Right hindlimb (tissue), 1 donor: ENCODE measurements around the gene GOLGA6L4.
"Not testable (repeated sequence)": the region's sequence is repeated elsewhere in the genome, so short reads cannot be mapped to it uniquely, and the experiment has no call there.

Experiments used
- DNase-seq: peaks from one replicate; pipeline ENCODE4 v3.0.0-alpha.2; 2018

The GOLGA6L4 gene, protein sequence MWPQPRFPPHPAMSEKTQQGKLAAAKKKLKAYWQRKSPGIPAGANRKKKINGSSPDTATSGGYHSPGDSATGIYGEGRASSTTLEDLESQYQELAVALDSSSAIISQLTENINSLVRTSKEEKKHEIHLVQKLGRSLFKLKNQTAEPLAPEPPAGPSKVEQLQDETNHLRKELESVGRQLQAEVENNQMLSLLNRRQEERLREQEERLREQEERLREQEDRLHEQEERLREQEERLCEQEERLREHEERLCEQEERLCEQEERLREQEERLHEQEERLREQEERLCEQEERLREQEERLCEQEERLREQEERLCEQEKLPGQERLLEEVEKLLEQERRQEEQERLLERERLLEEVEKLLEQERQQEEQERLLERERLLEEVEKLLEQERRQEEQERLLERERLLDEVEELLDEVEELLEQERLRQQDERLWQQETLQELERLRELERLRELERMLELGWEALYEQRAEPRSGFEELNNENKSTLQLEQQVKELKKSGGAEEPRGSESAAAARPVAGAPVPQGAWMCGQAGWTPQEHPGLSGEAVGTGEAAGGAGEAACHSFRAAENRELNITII

DNA sequence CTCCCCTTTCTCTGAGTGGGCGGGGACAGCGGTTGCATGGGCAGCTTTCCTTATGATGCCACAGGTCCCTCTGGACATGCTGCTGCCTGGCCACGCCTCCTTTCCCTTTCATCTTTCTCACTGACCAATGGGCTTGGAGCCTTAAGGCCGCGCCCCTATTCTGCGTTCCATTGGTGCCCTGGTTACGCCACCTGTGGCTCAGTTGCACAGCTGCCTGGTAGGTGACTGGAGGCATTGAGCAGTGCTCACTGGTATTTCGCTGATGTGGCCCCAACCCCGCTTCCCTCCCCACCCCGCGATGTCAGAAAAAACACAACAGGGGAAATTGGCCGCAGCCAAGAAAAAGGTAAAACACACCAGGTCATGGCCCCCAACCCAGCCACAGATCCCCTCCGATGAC, at the start of gene GOLGA6L4:
GOLGA6L4 (plus strand) TSS at position 201 of the 400 bp plus-strand sequence; CDS start at position 263, 62 bp downstream.
- DNase-seq: not testable (repeated sequence)

DNA sequence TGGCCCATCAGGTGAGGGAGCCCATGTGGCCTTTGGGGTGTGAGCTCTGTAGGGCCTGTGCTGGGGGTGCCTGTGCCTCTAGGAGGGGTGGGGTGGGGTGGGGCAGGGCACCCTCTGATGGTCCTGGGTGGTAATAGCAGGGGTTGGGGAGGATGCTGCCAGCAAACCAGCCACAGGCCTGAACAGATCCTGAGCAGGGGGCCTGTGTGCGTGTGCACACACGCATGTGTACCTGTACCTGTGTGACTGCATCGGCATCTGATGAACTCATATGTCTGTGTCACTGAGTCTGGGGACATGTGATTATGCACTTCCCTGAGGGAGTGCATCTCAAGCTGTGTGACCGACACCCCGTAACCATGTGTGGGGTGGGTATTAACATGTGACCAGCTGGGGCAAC, 42.6 kb upstream of the GOLGA6L4 start:
- DNase-seq: not testable (repeated sequence)

DNA sequence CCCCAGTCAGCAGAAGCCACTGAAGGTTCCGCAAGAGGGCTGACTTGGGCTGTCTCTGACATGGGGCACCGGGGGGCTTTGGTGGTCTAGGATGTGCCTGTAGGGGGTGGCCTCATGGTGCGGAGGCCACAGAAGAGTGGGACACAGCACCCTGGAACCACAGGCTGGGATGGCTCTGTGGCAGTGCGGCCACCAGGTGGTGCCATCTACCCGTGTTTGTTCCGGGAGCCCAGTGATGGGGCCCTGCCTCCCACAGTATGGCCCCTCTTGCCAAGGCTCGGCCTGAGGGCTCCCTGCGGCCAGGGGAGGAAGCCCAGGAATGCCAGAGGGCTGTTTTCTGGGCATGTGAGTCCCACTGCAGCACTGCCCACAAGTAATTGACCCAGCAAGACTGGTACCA, 40.0 kb upstream of the GOLGA6L4 start:
- not testable (repeated sequence) for DNase-seq

DNA sequence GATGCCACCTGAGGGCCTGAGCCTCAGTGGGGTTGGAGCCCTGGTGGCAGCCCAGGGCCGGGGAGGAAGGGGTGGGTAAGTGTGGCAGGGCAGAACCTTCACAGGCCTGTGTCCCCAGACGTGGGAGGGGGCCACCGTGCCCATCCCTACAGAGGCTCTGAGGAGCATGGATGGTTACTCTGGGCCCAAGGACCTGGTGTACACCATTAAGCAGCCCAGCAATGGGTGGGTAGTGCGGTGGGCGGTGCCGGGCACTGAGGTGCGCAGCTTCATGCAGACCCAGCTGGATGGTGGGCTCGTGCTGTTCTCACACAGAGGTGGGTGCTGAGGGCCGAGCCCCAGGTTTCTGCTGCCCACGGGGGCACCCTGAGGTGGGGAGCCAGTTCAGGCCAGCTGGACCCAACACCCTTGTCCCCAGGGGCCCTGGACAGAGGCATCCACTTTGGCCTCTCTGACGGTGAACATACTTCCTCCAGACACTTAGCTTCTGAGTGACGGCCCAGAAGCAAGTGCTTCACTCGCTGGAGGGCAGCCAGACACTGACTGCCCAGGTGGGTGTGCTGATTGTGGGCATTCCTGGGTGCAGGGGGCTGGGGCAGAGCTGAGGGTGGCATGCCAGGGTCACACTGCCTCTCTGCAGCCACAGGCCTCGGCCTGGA, 38.9 kb upstream of the GOLGA6L4 start:
- DNase-seq: not testable (repeated sequence)

- not testable (repeated sequence) for DNase-seq
Observed at GRCh38 chr15:84199865-84200264, 35.7 kb upstream of the GOLGA6L4 start.

GRCh38 chr15:84246441-84246840, 10.9 kb downstream of the GOLGA6L4 start:
- DNase-seq: not testable (repeated sequence)
